Suprapubic skin (tissue), 4 donors: ENCODE measurements around the gene TTI1.

Source experiments
- EP300 ChIP-seq: sonication (generic); formaldehyde crosslinking; IDR thresholded peaks from one replicate; pipeline ENCODE4 v1.6.1; 2017; ENCODE audit warnings: antibody characterized with exemption
- POLR2A ChIP-seq, 2 donors: fragments of 450-650 bp; IDR thresholded peaks; one replicate each; pipeline ENCODE4 v1.6.1; 2017; ENCODE audit warnings: antibody characterized with exemption in 2 of 2, mild to moderate bottlenecking in 2 of 2, moderate library complexity in 2 of 2
- POLR2AphosphoS5 ChIP-seq, 3 donors: sonication (generic); formaldehyde crosslinking; IDR thresholded peaks; one replicate each; pipeline ENCODE4 v1.6.1; 2017; ENCODE audit warnings: antibody characterized with exemption in 3 of 3
- TF ChIP-seq, protein P1 (sequence below), 2 donors: fragments of 200-600 bp in 1 of 2; fragments of 450-650 bp in 1 of 2; sonication (generic) in 1 of 2; IDR thresholded peaks; one replicate each; pipeline ENCODE4 v1.5.1; 2016 to 2019; ENCODE audit warnings: antibody characterized with exemption in 2 of 2, mild to moderate bottlenecking in 1 of 2, moderate library complexity in 1 of 2

DNA sequence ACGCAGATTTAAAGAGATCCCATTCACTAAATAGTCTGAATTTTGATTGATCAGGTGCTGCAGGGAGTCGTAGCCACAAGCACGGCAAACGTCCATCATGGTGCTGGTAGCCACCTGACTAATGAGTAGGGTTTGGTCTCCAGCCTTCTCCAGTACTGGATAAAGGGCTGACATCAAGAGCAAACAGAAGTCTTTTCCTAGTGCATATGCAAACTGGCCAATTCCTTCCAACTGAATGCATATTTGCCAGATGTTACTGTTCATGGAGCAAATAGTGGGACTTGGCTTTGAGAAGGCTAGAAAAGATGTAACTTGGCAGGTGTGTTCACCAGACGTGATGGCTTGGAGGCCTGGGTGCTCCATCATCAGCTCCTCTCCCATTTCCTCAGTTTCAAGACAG, 21.6 kb downstream of the TTI1 start:
- TF ChIP-seq, protein P1, sequence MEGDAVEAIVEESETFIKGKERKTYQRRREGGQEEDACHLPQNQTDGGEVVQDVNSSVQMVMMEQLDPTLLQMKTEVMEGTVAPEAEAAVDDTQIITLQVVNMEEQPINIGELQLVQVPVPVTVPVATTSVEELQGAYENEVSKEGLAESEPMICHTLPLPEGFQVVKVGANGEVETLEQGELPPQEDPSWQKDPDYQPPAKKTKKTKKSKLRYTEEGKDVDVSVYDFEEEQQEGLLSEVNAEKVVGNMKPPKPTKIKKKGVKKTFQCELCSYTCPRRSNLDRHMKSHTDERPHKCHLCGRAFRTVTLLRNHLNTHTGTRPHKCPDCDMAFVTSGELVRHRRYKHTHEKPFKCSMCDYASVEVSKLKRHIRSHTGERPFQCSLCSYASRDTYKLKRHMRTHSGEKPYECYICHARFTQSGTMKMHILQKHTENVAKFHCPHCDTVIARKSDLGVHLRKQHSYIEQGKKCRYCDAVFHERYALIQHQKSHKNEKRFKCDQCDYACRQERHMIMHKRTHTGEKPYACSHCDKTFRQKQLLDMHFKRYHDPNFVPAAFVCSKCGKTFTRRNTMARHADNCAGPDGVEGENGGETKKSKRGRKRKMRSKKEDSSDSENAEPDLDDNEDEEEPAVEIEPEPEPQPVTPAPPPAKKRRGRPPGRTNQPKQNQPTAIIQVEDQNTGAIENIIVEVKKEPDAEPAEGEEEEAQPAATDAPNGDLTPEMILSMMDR (IDR thresholded peaks at IDR 0.05), result no peak
- TF ChIP-seq POLR2A (IDR thresholded peaks at IDR 0.05) (no peak), POLR2AphosphoS5 (IDR thresholded peaks at IDR 0.05) (no peak), EP300 (no peak)
